ENCODE results near the gene GPR6.

DNA sequence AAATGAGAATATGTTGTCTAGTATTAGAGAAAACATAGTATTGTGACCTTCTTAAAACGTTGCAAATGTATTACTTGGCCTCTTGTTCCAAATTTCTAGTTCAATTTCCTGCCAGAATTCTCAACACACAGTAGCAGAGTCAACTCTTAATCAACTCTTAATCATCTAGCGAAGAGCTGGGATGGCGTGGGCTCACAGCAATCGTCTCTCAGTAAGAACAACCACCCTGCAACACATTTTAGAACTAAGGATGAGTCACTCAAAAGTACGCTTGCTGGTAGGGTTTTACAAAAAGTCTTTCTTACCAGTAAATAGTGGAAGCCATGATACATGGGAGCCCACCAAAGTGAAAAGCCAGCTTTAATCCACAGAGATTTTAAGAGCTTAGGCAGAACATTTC lies 24.6 kb downstream of the GPR6 start:
- TF ChIP-seq, protein P1, sequence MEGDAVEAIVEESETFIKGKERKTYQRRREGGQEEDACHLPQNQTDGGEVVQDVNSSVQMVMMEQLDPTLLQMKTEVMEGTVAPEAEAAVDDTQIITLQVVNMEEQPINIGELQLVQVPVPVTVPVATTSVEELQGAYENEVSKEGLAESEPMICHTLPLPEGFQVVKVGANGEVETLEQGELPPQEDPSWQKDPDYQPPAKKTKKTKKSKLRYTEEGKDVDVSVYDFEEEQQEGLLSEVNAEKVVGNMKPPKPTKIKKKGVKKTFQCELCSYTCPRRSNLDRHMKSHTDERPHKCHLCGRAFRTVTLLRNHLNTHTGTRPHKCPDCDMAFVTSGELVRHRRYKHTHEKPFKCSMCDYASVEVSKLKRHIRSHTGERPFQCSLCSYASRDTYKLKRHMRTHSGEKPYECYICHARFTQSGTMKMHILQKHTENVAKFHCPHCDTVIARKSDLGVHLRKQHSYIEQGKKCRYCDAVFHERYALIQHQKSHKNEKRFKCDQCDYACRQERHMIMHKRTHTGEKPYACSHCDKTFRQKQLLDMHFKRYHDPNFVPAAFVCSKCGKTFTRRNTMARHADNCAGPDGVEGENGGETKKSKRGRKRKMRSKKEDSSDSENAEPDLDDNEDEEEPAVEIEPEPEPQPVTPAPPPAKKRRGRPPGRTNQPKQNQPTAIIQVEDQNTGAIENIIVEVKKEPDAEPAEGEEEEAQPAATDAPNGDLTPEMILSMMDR (IDR thresholded peaks at IDR 0.05; ENCODE audit: low read length) = no peak
- TF ChIP-seq EZH2 (optimal IDR thresholded peaks at IDR 0.05; ENCODE audit: low read depth, low read length) = no peak
